ENCODE measurements around the gene CRX. TPM values are rescaled to one million over a fixed set of nuclear protein-coding genes. Genes with fewer than 3 reads are reported as not detected.
"Not testable (repeated sequence)": the region's sequence is repeated elsewhere in the genome, so short reads cannot be mapped to it uniquely, and the experiment has no call there.

Gene CRX
- total and polyA plus RNA-seq, 2 donors (not counting 3 experiments of a cell fraction or from before 2014, with no cell fraction given): not detected

- no peaks in the 10 kb centered on the region for H4K20me1 ChIP-seq (replicated peaks; ENCODE audit: control insufficient read depth, extremely low read depth, insufficient read depth, low read length)
- H3K4me2 ChIP-seq (ENCODE audit: insufficient read depth, low read length): no peak overlapping the region
- TF ChIP-seq FOS (IDR thresholded peaks at IDR 0.05; ENCODE audit: borderline replicate concordance, insufficient read depth, low read length) (no peak), JUN (IDR thresholded peaks at IDR 0.05; ENCODE audit: borderline replicate concordance, insufficient read depth, insufficient read length, low read depth) (no peak), MYC (IDR thresholded peaks at IDR 0.05; ENCODE audit: low read depth, low read length) (no peak), MAX (IDR thresholded peaks at IDR 0.05; ENCODE audit: insufficient read depth, insufficient read length) (no peak), EZH2 (IDR thresholded peaks at IDR 0.05; ENCODE audit: borderline replicate concordance, low read depth, low read length, severe bottlenecking) (no peak), POLR2AphosphoS5 (IDR thresholded peaks at IDR 0.05; ENCODE audit: insufficient read depth, low read depth, low read length) (no peak), GATA2 (IDR thresholded peaks at IDR 0.05; ENCODE audit: insufficient read depth, insufficient read length, low read depth, low read length) (no peak), POLR2A (IDR thresholded peaks at IDR 0.05; ENCODE audit: low read depth, low read length) (no peak), CTCF (IDR thresholded peaks at IDR 0.05; ENCODE audit: extremely low read depth in 1 of 2, insufficient read depth in 1 of 2, low read depth in 1 of 2, low read length in 2 of 2) (no peak)
- dilution Hi-C loops (cut with MboI; ENCODE audit: extremely low pct_ligation_motif_present, low sequenced_read_pairs): no loop called here
- intact Hi-C loops (cut with micrococcal nuclease): no loop called here
- FAIRE-seq (no peak), DNase-seq (ENCODE audit: low read depth, low spot score) (peak; percentile 91)
- peak overlapping the region; percentile 34 for H3K27ac ChIP-seq (ENCODE audit: insufficient read depth, low read depth, low read length)
- peaks cover 14% of the 10 kb centered on the region for H3K4me1 ChIP-seq (ENCODE audit: control insufficient read depth, extremely low read depth, insufficient read depth, low read length)
- no peak overlapping the region for H2AFZ ChIP-seq (ENCODE audit: low read depth, low read length)
- H3K4me3 ChIP-seq (replicated peaks in 1 of 3; ENCODE audit: insufficient read depth in 1 of 3, low read depth in 1 of 3, low read length in 3 of 3): no peak overlapping the region
- H3K36me3 ChIP-seq (ENCODE audit: control insufficient read depth in 2 of 2, extremely low read depth in 1 of 2, insufficient read depth in 2 of 2, low read length in 2 of 2): peaks cover 0 to 5% of the 10 kb centered on the region in 2 experiments
- H3K9me1 ChIP-seq (replicated peaks; ENCODE audit: control insufficient read depth, extremely low read depth, insufficient read depth, low read length): no peaks in the 10 kb centered on the region
- CTCF ChIA-PET: interaction anchor here (2.1 kb wide), 1 partner anchor 11 kb away, joined by 13 read pairs; no protein-coding TSS in a partner anchor
- POLR2A ChIA-PET: no interaction called here
- H3K27me3 ChIP-seq (ENCODE audit: control insufficient read depth in 2 of 2, insufficient read depth in 2 of 2, low read length in 2 of 2): no peaks in the 10 kb centered on the region
- no TSS peak for BruUV-seq (replicated peaks)
- no peaks in the 10 kb centered on the region for H3K9me3 ChIP-seq (replicated peaks; ENCODE audit: control insufficient read depth, insufficient read depth, low read length)
- peaks cover 29% of the 10 kb centered on the region for H3K79me2 ChIP-seq (ENCODE audit: control insufficient read depth, insufficient read depth, low read length)
- H3K9ac ChIP-seq (replicated peaks; ENCODE audit: extremely low read depth, insufficient read depth, low read length): no peak overlapping the region
These were observed 45.2 kb upstream of the CRX start for GRCh38 chr19:47776568-47776967.

- Histone ChIP-seq H3K4me3 (replicated peaks in 1 of 3; ENCODE audit: insufficient read depth in 1 of 3, low read depth in 1 of 3, low read length in 3 of 3) (peak overlapping the region; percentile 85 to 93 (median 89)), H3K9ac (replicated peaks; ENCODE audit: extremely low read depth, insufficient read depth, low read length) (peak overlapping the region; percentile 93), H3K4me2 (ENCODE audit: insufficient read depth, low read length) (peak overlapping the region; percentile 45), H3K27ac (ENCODE audit: insufficient read depth, low read depth, low read length) (peak overlapping the region; percentile 34), H3K4me1 (ENCODE audit: control insufficient read depth, extremely low read depth, insufficient read depth, low read length) (peaks cover 14% of the 10 kb centered on the region), H3K36me3 (ENCODE audit: control insufficient read depth in 2 of 2, extremely low read depth in 1 of 2, insufficient read depth in 2 of 2, low read length in 2 of 2) (peaks cover 0 to 13% of the 10 kb centered on the region in 2 experiments), H2AFZ (ENCODE audit: low read depth, low read length) (peak overlapping the region; percentile 96), H3K79me2 (ENCODE audit: control insufficient read depth, insufficient read depth, low read length) (peaks cover 30% of the 10 kb centered on the region)
- intact Hi-C loops (cut with micrococcal nuclease): loop anchor here (1.0 kb wide), 1 partner anchor 11 kb away; no protein-coding TSS in a partner anchor
- POLR2A ChIA-PET; dilution Hi-C loops (cut with MboI; ENCODE audit: extremely low pct_ligation_motif_present, low sequenced_read_pairs); H3K9me1 ChIP-seq (replicated peaks; ENCODE audit: control insufficient read depth, extremely low read depth, insufficient read depth, low read length); H3K9me3 ChIP-seq (replicated peaks; ENCODE audit: control insufficient read depth, insufficient read depth, low read length); FAIRE-seq; H3K27me3 ChIP-seq (ENCODE audit: control insufficient read depth in 2 of 2, insufficient read depth in 2 of 2, low read length in 2 of 2); DNase-seq (ENCODE audit: low read depth, low spot score); H4K20me1 ChIP-seq (replicated peaks; ENCODE audit: control insufficient read depth, extremely low read depth, insufficient read depth, low read length): not testable (repeated sequence)
- TSS peak; percentile 59 for BruUV-seq (replicated peaks)
- CTCF ChIA-PET: interaction anchor here (0.6 to 1.0 kb wide), 3 partner anchors 12 to 64 kb away, joined by 3 to 6 read pairs (median 5); partner anchors contain the start of gene EHD2
These were observed 44.3 kb upstream of the CRX start for GRCh38 chr19:47777245-47778048.
